OCI-M2 (cell line): ENCODE measurements around the gene SFI1.
A peak's percentile ranks its signal among the peaks of the same experiment; 100 is the strongest.
"Not testable (repeated sequence)": the region's sequence is repeated elsewhere in the genome, so short reads cannot be mapped to it uniquely, and the experiment has no call there.

ENCODE experiments used
- DNase-seq: peaks from one replicate; lab custom pipeline; 2025; ENCODE audit not compliant: unreplicated experiment; lab: John Stamatoyannopoulos, UW

SFI1 gene

GRCh38 chr22:31496007-31496734 lies at the start of gene SFI1:
Gene SFI1 (plus strand): TSS chr22:31496536. CDS start chr22:31508285, 11,749 bp downstream.
- DNase-seq, result peak; percentile 52

DNA sequence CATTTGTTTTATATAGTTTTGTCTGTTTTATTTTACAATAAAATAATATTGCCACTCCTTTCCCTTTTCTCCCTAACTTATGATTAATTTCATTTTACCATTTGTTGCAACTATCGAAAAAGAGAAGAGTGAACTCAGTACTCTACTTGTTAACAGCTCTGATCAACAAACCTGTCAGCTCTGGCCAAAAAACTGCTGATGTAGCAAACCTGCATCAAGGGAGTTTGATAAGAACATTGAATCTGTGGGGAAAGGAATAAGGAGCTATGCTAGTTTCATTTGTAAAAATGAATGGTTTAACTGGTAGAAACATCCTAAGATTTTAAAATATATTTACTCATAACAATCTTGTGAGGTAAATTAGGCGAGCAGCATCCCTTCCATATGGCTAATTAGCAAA lies 49.6 kb upstream of the SFI1 start:
- no peak for DNase-seq

DNA sequence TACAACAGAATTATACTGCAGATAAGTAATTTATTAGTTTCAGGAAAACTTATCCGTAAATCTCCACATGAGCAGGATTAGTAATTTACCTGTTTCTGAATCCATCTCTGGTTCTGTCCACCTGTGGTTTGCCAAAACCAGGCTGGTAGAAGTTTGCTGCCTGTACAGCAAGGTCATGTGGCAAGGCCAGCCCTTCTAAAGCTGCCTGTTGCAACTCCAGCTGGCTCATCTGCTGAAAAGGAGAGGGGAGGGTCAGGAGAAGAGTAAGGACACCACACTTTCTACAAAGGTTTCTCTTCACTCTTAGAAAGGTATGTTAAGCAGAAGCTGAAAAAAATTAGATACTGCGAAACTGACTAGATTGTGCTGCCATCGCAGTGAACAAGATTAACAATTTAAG lies 49.0 kb upstream of the SFI1 start:
- no peak for DNase-seq

DNA sequence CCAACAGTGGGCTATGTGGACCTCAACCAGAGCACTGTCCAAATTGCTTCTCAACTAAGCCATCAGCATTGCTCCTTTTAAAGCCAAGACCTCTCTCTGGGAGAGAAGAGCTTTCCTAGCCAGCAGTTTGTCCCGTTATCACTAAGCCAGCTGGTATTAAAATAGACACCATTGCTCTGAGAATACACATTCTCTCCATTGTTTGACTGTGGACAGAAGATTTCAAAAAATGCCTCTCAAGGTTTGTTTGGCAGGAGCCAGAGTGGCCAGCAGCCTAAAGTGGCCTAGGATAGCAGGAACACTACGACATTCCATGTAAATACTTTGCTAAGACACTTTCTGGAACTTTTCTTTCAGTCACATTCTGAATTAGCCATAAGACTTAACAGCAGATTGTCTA lies 48.0 kb upstream of the SFI1 start:
- no peak for DNase-seq

- DNase-seq, result no peak
Observed at GRCh38 chr22:31449506-31449905, 46.8 kb upstream of the SFI1 start.

DNA sequence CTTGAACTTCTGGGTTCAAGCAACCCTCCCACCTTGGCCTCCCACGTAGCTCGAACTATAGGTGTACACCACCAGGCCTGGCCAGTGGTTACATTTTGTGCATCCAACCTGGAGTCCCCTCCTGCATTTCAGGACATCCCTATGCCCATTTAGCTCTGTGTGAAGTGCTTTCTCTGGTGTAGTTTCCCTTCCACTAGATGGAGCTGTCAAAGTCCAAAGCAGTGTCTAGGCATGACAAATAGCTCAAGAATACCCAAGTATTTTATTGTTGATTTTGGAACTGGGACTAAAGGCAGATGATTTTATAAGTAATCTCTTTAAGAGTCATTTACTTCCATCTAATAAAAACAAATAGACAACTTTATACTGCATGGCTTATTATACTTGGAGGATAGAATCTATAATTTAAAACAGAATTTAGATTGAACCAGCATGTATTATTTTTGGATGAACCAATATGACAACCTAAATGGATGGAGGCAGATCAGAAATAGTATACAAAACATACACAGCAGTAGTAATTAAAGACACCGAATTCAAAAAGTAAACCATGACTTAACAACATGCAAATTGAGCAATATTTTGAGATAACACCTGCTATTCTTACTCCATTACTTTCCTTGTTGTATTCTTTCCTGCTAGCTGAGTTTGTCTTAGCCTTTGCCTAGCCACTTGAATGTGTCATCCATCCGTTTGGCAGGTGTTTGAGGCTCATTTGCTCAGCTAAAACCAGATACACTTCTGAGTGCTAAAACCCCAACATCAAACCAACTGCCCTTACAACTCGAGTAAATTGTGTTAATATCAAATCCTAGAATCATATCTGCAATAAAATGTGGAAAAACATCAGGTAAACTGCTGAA lies 44.4 kb upstream of the SFI1 start:
- DNase-seq, result no peak

GRCh38 chr22:31461699-31462098 lies 34.6 kb upstream of the SFI1 start:
- no peak for DNase-seq

DNA sequence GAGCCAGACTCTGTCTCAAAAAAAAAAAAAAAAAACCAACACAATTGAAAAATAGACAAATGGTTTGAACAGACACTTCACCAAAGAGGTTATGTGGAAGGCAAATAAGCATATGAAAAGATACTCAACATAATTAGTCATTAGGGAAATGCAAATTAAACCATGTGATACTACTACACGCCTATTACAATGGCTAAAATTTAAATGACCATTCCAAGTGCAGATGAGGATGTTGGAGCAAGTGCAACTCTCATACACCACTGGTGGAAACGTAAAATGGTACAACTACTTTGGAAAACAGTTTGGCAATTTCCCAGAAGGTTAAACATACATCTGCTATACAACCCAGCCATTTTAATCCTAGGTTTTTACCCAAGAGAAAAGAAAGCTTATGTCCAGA lies 31.0 kb upstream of the SFI1 start:
- DNase-seq, result no peak

- DNase-seq, result no peak
Observed at GRCh38 chr22:31474743-31475142, 21.6 kb upstream of the SFI1 start.

- no peak for DNase-seq
Observed at GRCh38 chr22:31475800-31476199, 20.5 kb upstream of the SFI1 start.

DNA sequence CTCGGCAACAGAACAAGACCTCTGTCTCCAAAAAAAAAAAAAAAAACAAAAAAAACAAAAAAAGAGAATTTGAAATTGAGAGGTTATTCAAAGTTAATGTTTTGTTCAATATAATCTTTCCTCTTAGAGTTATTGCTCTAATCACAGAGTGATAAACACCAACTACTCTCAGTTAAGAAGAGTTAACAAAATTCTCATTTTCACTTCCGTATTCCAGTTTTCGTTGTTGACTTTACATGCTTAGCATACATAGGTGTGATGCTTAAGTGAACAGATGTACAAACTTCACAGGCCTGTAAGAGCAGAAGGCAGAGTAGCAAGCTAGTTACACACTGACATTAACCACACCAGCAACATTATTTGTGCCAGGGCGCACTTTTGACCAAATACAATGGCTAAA lies 19.0 kb upstream of the SFI1 start:
- DNase-seq, result no peak

- no peak for DNase-seq
Observed at GRCh38 chr22:31481129-31481528, 15.2 kb upstream of the SFI1 start.

DNA sequence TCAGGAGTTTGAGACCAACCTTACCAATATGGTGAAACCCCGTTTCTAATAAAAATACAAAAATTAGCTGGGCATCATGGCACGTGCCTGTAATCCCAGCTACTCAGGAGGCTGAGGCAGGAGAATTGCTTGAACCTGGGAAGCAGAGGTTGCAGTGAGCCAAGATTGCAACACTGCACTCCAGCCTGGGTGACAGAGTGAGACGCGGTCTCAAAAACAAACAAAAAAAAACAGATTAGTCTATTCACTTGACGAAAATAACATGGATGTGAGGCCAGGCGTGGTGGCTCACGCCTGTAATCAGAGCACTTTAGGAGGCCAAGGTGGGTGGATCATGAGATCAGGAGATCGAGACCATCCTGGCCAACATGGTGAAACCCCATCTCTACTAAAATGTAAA lies 13.9 kb upstream of the SFI1 start:
- DNase-seq, result not testable (repeated sequence)

GRCh38 chr22:31486369-31486768 lies 10.0 kb upstream of the SFI1 start:
- not testable (repeated sequence) for DNase-seq

GRCh38 chr22:31486951-31487350 lies 9.4 kb upstream of the SFI1 start:
- DNase-seq, result no peak

GRCh38 chr22:31488346-31488883 lies 7.9 kb upstream of the SFI1 start:
- no peak for DNase-seq

DNA sequence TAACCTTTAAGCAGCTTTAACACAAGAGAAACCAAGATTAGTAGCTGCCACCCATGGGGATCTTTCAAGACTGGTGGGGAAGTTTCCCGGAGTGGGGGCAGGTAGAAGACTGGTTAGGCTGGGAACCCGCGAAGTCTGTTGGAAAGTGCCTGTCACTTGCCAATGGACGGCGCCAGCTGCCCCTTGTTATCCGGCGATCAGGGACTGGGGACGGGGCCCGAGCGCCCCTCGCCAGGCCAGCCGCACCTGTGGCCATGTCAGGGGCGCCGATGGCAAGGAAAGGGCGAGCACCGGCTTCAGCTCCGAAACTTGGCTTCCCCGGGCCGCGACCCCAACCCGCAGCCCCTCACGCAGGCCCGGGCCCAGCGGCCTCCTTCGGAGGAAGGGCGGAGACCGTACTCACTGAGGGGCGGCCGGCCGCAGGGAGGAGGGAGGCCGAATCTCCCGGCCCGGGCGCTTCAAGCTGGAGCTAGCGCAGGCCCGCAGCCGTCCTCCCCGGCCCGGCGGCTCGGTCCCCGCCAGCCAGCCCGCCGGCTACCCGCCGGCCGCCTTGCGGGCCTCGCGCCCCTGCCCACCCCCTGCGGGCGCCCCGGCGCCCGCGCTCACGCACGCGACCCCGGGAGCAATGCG lies 7.2 kb upstream of the SFI1 start:
- no peak for DNase-seq

DNA sequence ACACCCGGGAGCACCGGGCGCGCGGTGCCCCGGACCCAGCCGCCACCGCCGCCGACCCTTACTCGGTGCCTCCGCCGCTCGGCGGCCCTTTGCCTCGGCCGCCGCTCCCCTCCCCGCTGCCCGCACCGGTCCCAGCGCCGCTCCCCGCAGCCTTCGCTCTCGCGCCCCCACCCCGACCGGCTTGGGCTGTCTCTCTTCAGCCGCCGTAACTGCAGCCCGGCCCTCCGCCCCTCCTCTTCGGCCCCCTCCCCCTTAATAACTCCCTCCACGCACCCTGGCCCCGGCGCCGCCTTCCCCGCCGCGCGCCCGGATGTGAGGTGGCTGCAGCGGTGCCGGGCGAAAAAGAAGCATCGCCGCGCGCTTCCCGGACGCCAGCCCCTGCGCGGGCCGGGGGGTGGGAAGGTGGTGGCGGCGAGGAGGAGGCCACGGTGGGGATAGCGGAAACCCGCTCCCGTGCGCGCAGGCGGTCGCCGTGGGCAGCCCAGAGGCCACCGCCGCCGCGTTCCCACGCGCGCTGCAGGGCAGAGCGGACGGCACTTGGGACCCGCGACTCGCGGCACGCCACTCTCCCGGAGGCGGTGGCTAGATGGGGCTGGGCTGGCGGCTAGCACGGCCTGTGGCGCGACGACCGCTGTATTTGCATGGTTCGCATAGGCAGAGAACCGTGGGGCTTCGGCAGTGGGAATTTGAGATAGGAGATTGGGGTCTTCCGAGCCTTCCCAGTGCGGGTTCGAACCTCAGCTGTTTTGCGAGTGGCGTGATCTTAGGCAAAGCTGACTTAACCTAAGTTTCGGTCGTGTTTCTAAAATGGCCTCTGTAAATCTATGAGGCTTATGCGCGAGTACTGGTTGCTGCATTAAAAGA lies 6.5 kb upstream of the SFI1 start, which contains the start of gene EIF4ENIF1:
Gene EIF4ENIF1, minus strand, starts transcription at position 211 of the 864 bp plus-strand sequence. CDS start 1,124 bp downstream, outside the sequence.
- DNase-seq, result no peak

- no peak for DNase-seq
Observed at GRCh38 chr22:31490496-31490925, 5.8 kb upstream of the SFI1 start.

DNA sequence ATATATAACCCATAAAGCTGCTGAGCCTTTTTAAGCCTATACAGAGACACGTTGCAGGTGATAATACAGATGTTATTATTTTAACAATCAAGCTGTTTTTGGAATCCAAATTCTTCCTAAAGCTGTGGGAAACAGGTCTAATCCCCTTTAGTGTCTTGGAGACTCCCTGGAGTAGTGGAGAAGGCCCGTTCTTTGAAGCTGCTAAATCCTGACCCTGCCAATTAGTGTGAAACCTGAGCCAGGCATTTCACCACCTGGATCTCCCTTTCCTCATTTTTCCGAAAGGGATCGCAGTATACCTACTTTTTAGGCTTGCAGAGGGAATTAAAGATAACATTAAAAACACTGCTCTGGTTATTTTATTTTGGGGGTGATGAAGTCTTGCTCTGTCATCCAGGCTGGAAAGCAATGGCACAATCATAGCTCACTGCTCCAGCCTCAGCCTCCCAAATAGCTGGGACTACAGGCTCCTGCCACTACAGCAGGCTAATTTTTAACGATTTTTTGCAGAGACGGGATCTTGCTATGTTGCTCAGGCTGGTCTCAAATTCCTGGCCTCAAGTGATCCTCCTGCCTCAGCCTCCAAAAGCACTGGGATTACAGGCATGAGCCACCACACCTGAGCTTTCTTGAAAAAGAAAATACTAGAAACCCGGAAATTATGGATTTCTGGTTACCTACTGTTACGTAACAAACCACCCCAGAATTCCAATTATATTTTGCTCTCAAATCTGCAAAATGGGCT lies 4.9 kb upstream of the SFI1 start:
- no peak for DNase-seq
